NT2/D1 (cell line): ENCODE results near the gene NKAIN2.

Experiments used
- DNase-seq: peaks from one replicate; pipeline ENCODE4 v3.0.0-alpha.2; 2011; ENCODE audit warnings: low read depth, low spot score
- H3K27me3 ChIP-seq: 2 replicates; pipeline ENCODE4 v1.6.0; 2011; ENCODE audit warnings: mild to moderate bottlenecking; ENCODE audit not compliant: insufficient read length, insufficient read depth
- H3K36me3 ChIP-seq: 2 replicates; pipeline ENCODE4 v1.6.1; 2011; ENCODE audit warnings: mild to moderate bottlenecking, low read length, mixed read lengths; ENCODE audit not compliant: insufficient read depth, insufficient read length
- H3K4me1 ChIP-seq: 2 replicates; pipeline ENCODE4 v1.5.1; 2011; ENCODE audit not compliant: insufficient read depth, insufficient read length
- H3K4me3 ChIP-seq: 2 replicates; pipeline ENCODE4 v1.5.1; 2011; ENCODE audit warnings: low read depth; ENCODE audit not compliant: insufficient read length
- H3K9ac ChIP-seq: 2 replicates; pipeline ENCODE4 v1.6.0; 2011; ENCODE audit warnings: low read depth; ENCODE audit not compliant: insufficient read length
- H3K9me3 ChIP-seq: 2 replicates; pipeline ENCODE4 v1.5.1; 2011; ENCODE audit warnings: mild to moderate bottlenecking, low read length; ENCODE audit not compliant: insufficient read depth
- SUZ12 ChIP-seq: IDR thresholded peaks from 2 replicates; pipeline ENCODE4 v1.6.1; 2011; ENCODE audit not compliant: insufficient read length, insufficient read depth; ENCODE audit errors: extremely low read depth
- YY1 ChIP-seq: IDR thresholded peaks from 2 replicates; pipeline ENCODE4 v1.6.1; 2011; ENCODE audit not compliant: insufficient read length, insufficient read depth
- ZNF274 ChIP-seq: IDR thresholded peaks from 2 replicates; pipeline ENCODE4 v1.6.1; 2011; ENCODE audit warnings: mild to moderate bottlenecking, low read depth, low read length

Gene NKAIN2

DNA sequence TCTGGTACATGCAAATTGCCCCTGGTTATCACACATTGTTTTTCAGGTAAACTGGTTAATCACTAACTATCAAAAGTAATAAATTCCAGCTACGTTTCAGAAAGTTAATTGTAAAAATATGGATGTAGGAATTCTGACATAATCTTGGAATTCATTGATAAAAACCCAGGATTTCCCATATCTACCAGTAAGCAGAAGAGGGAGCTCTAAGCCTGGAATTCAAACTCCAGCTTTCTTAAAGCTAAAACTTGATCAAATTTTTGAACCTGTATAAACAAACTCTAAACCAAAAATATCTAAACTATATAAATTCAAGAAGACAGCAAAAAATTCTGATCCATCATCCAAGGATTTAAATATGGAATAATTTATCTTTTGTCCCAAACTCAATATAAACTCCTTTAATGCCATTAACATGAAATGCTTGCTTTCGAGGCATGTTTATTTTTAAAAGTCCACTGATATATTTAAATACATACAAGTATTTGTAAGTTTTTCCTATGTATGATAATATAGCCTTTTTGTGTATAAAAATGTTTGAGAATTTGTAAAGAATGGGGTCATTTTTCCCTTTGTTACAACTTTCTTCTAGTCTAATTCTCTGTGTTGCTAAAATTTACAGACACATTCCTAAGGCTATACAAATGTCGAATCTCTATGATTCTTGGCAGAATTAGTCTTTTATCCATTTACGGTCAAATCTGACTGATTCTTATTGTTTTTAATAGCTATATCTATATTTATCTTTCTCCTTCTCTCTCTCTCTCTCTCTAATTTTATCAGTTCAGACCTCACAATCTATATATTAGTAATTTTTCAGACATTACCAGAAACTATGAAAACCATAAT is 1067.2 kb downstream of the NKAIN2 start:
- H3K36me3 ChIP-seq: no peaks in the 10 kb centered on the region
- TF ChIP-seq YY1 (no peak), SUZ12 (no peak), ZNF274 (no peak)
- DNase-seq: no peak
- H3K9ac ChIP-seq: no peak overlapping the region
- H3K27me3 ChIP-seq: no peaks in the 10 kb centered on the region
- H3K4me3 ChIP-seq: no peak overlapping the region
- no peaks in the 10 kb centered on the region for H3K9me3 ChIP-seq
- no peaks in the 10 kb centered on the region for H3K4me1 ChIP-seq

DNA sequence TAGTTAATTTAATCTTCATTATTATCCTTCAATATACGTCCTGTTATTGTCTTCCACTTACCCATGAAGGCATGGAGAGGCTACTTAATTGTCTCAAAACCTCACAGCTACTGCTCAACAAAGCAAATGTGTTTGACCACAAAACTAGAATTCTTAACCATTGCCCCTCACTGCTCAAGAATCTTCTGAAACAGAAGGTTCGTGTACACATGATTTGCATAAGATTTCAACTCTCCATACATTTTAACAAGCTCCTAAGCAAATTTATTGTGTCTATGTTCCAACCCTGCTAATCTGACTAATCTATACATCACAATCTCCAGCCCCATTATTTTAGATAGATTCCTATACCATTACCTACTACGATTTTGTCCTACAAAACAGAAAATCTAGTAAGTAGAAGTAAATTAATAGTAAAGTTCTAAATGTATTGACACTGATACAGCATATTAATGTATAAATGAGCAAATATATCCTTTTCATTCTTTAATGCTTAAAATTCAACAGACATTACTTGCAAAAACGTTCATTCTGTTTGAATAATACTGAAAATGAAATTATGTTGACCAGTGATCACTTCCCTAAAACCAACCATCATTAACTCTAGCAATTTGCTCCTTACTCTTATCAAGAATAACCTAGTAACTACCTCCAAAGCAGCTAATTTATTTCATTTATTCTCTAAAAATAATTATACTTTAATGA is 1068.8 kb downstream of the NKAIN2 start:
- Histone ChIP-seq H3K9ac (no peak overlapping the region), H3K4me1 (no peaks in the 10 kb centered on the region), H3K27me3 (no peaks in the 10 kb centered on the region), H3K4me3 (no peak overlapping the region), H3K9me3 (no peaks in the 10 kb centered on the region), H3K36me3 (no peaks in the 10 kb centered on the region)
- no peak for TF ChIP-seq ZNF274
- TF ChIP-seq YY1: no peak
- TF ChIP-seq SUZ12: no peak
- no peak for DNase-seq

DNA sequence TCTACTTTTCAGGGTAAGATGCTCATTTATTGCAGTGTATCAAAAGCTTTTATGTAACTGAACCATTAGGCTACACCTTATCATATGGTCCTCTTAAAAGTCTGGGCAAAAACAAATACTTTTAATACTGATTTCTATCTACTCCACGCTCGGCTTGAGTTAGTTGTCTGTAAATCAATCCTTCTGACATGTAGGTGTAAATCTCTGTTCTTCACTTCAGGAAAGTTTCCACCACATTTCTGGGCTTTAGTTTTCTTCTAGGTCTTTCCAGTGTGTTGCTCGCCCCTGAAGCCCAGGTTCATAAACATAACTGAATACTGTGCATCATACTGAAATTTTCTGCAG is 1069.4 kb downstream of the NKAIN2 start:
- no peak overlapping the region for H3K9ac ChIP-seq
- no peaks in the 10 kb centered on the region for H3K27me3 ChIP-seq
- H3K36me3 ChIP-seq: no peaks in the 10 kb centered on the region
- no peak for DNase-seq
- no peaks in the 10 kb centered on the region for H3K4me1 ChIP-seq
- TF ChIP-seq ZNF274: no peak
- no peak overlapping the region for H3K4me3 ChIP-seq
- no peaks in the 10 kb centered on the region for H3K9me3 ChIP-seq
